HepG2 (cell line): ENCODE results near the gene BIRC6. TPM values are rescaled to one million over a fixed set of nuclear protein-coding genes. Genes with fewer than 3 reads are reported as not detected.

Experiments
- ATAC-seq: fragments of 200-7000 bp; cut with Tn5 transposase; 3 replicates; pipeline ENCODE4 v1.9.1; 2020; ENCODE audit warnings: mild to moderate bottlenecking, moderate library complexity
- BruUV-seq: library from RNA; stranded (reverse); fragments of 400-500 nt; replicated peaks from 2 replicates; lab custom pipeline; 2021; lab: Mats Ljungman, UMichigan
- CTCF ChIA-PET: fragments of 300-600 bp; formaldehyde crosslinking; extraction: SDS; loops from one replicate; lab custom pipeline; 2021; ENCODE audit warnings: low total read pairs, inconsistent platforms, low intra/inter-chr PET ratio; lab: Yijun Ruan, JAX
- POLR2A ChIA-PET: fragments of 350-600 bp; sonication (Branson Sonifier 250); formaldehyde crosslinking; loops from one replicate; lab custom pipeline; 2020; ENCODE audit warnings: antibody characterized with exemption, inconsistent platforms; lab: Yijun Ruan, JAX
- DNase-seq: peaks from one replicate; pipeline ENCODE4 v3.0.0-alpha.2; 2015; ENCODE audit warnings: low spot score
- FAIRE-seq: peaks from 3 replicates; lab custom pipeline; 2011; peaks lifted over from hg19 to GRCh38; lab: Jason Lieb, UNC
- H2AFZ ChIP-seq: one replicate; pipeline ENCODE4 v1.6.1; 2011; ENCODE audit warnings: low read length, inconsistent platforms
- H3K27ac ChIP-seq: fragments of 300-600 bp; 3 replicates; pipeline ENCODE4 v1.8.0; 2011; ENCODE audit warnings: mixed run types, mild to moderate bottlenecking, mixed read lengths, low read length, inconsistent platforms; ENCODE audit not compliant: insufficient read depth; ENCODE audit errors: extremely low read length
- H3K27me3 ChIP-seq, 2 experiments: fragments of 200-600 bp in 1 of 2; 2 replicates in 1 of 2; 3 replicates in 1 of 2; pipeline versions ENCODE4 v1.6.0 to v1.8.0; 2011; ENCODE audit warnings: low read length in 2 of 2, mild to moderate bottlenecking in 2 of 2, moderate library complexity in 2 of 2, inconsistent platforms in 1 of 2; ENCODE audit not compliant: insufficient read depth in 2 of 2, control insufficient read depth in 1 of 2
- H3K36me3 ChIP-seq, 2 experiments: fragments of 200-600 bp in 1 of 2; replicated peaks in 1 of 2; 2 replicates in 1 of 2; 3 replicates in 1 of 2; pipeline versions ENCODE4 v1.5.1 to v1.8.0; 2011; ENCODE audit warnings: low read length in 2 of 2, inconsistent platforms in 1 of 2; ENCODE audit not compliant: insufficient read depth in 2 of 2, control insufficient read depth in 1 of 2
- H3K4me1 ChIP-seq: 2 replicates; pipeline ENCODE4 v1.5.1; 2012; ENCODE audit warnings: low read length, inconsistent platforms; ENCODE audit not compliant: insufficient read depth
- H3K4me2 ChIP-seq: 2 replicates; pipeline ENCODE4 v1.6.0; 2011; ENCODE audit warnings: low read depth, low read length, inconsistent platforms
- H3K4me3 ChIP-seq, 3 experiments: fragments of 200-600 bp in 1 of 3; sonication (generic), shearing (Covaris generic) in 1 of 3; replicated peaks in 1 of 3; 2 replicates each; pipeline ENCODE4 v1.5.1; 2011 to 2016; ENCODE audit warnings: low read length in 3 of 3, inconsistent platforms in 2 of 3, low read depth in 2 of 3, mild to moderate bottlenecking in 2 of 3, control low read depth in 1 of 3, mixed read lengths in 1 of 3; ENCODE audit not compliant: insufficient read depth in 1 of 3
- H3K79me2 ChIP-seq: one replicate; pipeline ENCODE4 v1.6.1; 2011; ENCODE audit warnings: low read length, inconsistent platforms; ENCODE audit not compliant: insufficient read depth
- H3K9ac ChIP-seq: 2 replicates; pipeline ENCODE4 v1.6.0; 2011; ENCODE audit warnings: mild to moderate bottlenecking, low read depth, low read length, inconsistent platforms; ENCODE audit not compliant: insufficient read depth
- H3K9me3 ChIP-seq: 2 replicates; pipeline ENCODE4 v1.5.1; 2012; ENCODE audit warnings: mild to moderate bottlenecking, low read length
- H4K20me1 ChIP-seq: 2 replicates; pipeline ENCODE4 v1.6.0; 2011; ENCODE audit warnings: inconsistent platforms, mild to moderate bottlenecking, low read length, moderate library complexity; ENCODE audit not compliant: insufficient read depth
- ETS1 ChIP-seq: sonication (generic); formaldehyde crosslinking; IDR thresholded peaks from 2 replicates; pipeline ENCODE4 v1.4.0; 2020; ENCODE audit warnings: missing genetic modification reagents
- FLYWCH1 ChIP-seq: sonication (generic); formaldehyde crosslinking; IDR thresholded peaks from 2 replicates; pipeline ENCODE4 v1.8.1; 2023; ENCODE audit warnings: mild to moderate bottlenecking, missing genetic modification reagents
- HOXA3 ChIP-seq: sonication (generic); formaldehyde crosslinking; IDR thresholded peaks from 2 replicates; pipeline ENCODE4 v1.5.0; 2020; ENCODE audit warnings: missing genetic modification reagents
- HOXA5 ChIP-seq: sonication (generic); formaldehyde crosslinking; IDR thresholded peaks from 2 replicates; pipeline ENCODE4 v1.4.0; 2020; ENCODE audit warnings: missing genetic modification reagents
- NCOA2 ChIP-seq: sonication (generic); formaldehyde crosslinking; IDR thresholded peaks from 2 replicates; pipeline ENCODE4 v1.8.0; 2022; ENCODE audit warnings: inconsistent platforms
- RFX3 ChIP-seq: IDR thresholded peaks from 2 replicates; pipeline ENCODE4 v1.6.1; 2016; ENCODE audit warnings: missing biosample characterization, missing genetic modification reagents
- ZBTB7A ChIP-seq: sonication (generic); formaldehyde crosslinking; IDR thresholded peaks from 2 replicates; pipeline ENCODE4 v1.8.0; 2022; ENCODE audit warnings: mild to moderate bottlenecking, missing genetic modification reagents
- ZEB1 ChIP-seq: IDR thresholded peaks from 2 replicates; pipeline ENCODE4 v1.6.1; 2012; ENCODE audit warnings: mild to moderate bottlenecking, low read depth, inconsistent platforms; ENCODE audit not compliant: insufficient replicate concordance
- ZFP91 ChIP-seq: sonication (generic); formaldehyde crosslinking; IDR thresholded peaks from 2 replicates; pipeline ENCODE4 v1.9.0; 2022; ENCODE audit warnings: missing genetic modification reagents, mild to moderate bottlenecking, borderline replicate concordance
- ZFYVE20 ChIP-seq: sonication (generic); formaldehyde crosslinking; IDR thresholded peaks from 2 replicates; pipeline ENCODE4 v1.8.0; 2023; ENCODE audit warnings: low read depth, mild to moderate bottlenecking, moderate library complexity, missing genetic modification reagents, borderline replicate concordance
- ZNF337 ChIP-seq: sonication (generic); formaldehyde crosslinking; IDR thresholded peaks from 2 replicates; pipeline ENCODE4 v1.5.1; 2020; ENCODE audit warnings: missing genetic modification reagents, low read depth, mild to moderate bottlenecking, borderline replicate concordance
- ZNF460 ChIP-seq: sonication (generic); formaldehyde crosslinking; IDR thresholded peaks from 2 replicates; pipeline ENCODE4 v1.5.1; 2020; ENCODE audit warnings: missing genetic modification reagents, mild to moderate bottlenecking, borderline replicate concordance
- ZNF773 ChIP-seq: sonication (generic); formaldehyde crosslinking; IDR thresholded peaks from 2 replicates; pipeline ENCODE4 v1.4.0; 2020; ENCODE audit warnings: missing genetic modification reagents, borderline replicate concordance
- ZNF775 ChIP-seq: sonication (generic); formaldehyde crosslinking; IDR thresholded peaks from 2 replicates; pipeline ENCODE4 v1.4.0; 2020; ENCODE audit warnings: missing genetic modification reagents, mild to moderate bottlenecking, moderate library complexity, borderline replicate concordance
- WGBS: methylation state at CpG from one replicate; pipeline ENCODE4 v1.1.6; 2017; ENCODE audit warnings: low lambda C conversion rate; 5-methylcytosine and 5-hydroxymethylcytosine counted together
- in situ Hi-C: cut with HindIII; loops from 2 replicates; pipeline ENCODE4 v1.10.0; 2017; ENCODE audit warnings: low pct_unique_long_range_greater_than_20kb; ENCODE audit not compliant: extremely low pct_ligation_motif_present
- intact Hi-C: fragments of 100-400 bp; cut with micrococcal nuclease; formaldehyde crosslinking; loops from one replicate; pipeline ENCODE4 v1.10.0; 2022; ENCODE audit not compliant: unreplicated experiment
- polyA plus RNA-seq, 8 experiments: library from polyadenylated mRNA; depleted of rRNA in 3 of 8; stranded (reverse) in 7 of 8; unstranded in 1 of 8; fragments of >200 nt; fragmentation: Illumina TruSeq in 4 of 8; extraction: Trizol in 4 of 8; gene quantifications; 2 replicates each; pipeline versions ENCODE4 v1.2.1 to v1.2.3, GENCODE V29; 2011 to 2016; ENCODE audit warnings: low read depth in 4 of 8, missing spikeins in 1 of 8, mixed read lengths in 1 of 8; ENCODE audit not compliant: insufficient read depth in 1 of 8
- total RNA-seq, 5 experiments: library from RNA; depleted of rRNA; stranded (reverse); fragments of >200 nt; fragmentation: Illumina TruSeq; extraction: Trizol; gene quantifications; 2 replicates each; pipeline ENCODE4 v1.2.3, GENCODE V29; 2016; ENCODE audit warnings: low read depth in 1 of 5
- TF ChIP-seq, protein P1 (sequence below): IDR thresholded peaks from 2 replicates; pipeline ENCODE4 v1.6.1; 2012; ENCODE audit warnings: low read length, improper control_type of control experiment
- TF ChIP-seq, protein P2 (sequence below): fragments of 450-650 bp; IDR thresholded peaks from 2 replicates; pipeline ENCODE4 v1.6.1; 2016

BIRC6 gene
- total and polyA plus RNA-seq, 2 of the 13 experiments (the other 11 are each of a cell fraction or from before 2014, with no cell fraction given), result 65.6 to 120 TPM

GRCh38 chr2:32562906-32563305 lies 206.1 kb downstream of the BIRC6 start:
- no peak overlapping the region for H3K9ac ChIP-seq
- H3K27ac ChIP-seq, result no peak overlapping the region
- FAIRE-seq, result no peak
- peaks cover 8 to 43% of the 10 kb centered on the region in 2 experiments; a peak in 4 of 5 replicates for H3K36me3 ChIP-seq
- BruUV-seq, result no TSS peak
- CTCF ChIA-PET, result no interaction called here
- POLR2A ChIA-PET, result no interaction called here
- ATAC-seq, result no peak
- H3K4me1 ChIP-seq, result no peaks in the 10 kb centered on the region
- no peak overlapping the region for H2AFZ ChIP-seq
- no peak overlapping the region for H3K4me2 ChIP-seq
- peaks cover 19% of the 10 kb centered on the region for H3K9me3 ChIP-seq
- in situ Hi-C loops, result no loop called here
- H3K4me3 ChIP-seq, result no peak overlapping the region
- H3K27me3 ChIP-seq, result no peaks in the 10 kb centered on the region
- H3K79me2 ChIP-seq, result no peaks in the 10 kb centered on the region
- DNase-seq, result no peak
- WGBS, result 99% methylated on average over 4 of the region's 4 CpGs
- intact Hi-C loops, result no loop called here
- TF ChIP-seq ZNF775 (CRISPR knock-in tag) (no peak), ETS1 (CRISPR knock-in tag) (no peak), HOXA5 (CRISPR knock-in tag) (no peak), ZNF460 (CRISPR knock-in tag) (no peak), ZEB1 (no peak), ZBTB7A (CRISPR knock-in tag) (no peak), HOXA3 (no peak), ZFYVE20 (CRISPR knock-in tag) (no peak), ZNF773 (CRISPR knock-in tag) (no peak), NCOA2 (no peak), FLYWCH1 (no peak), RFX3 (CRISPR knock-in tag) (no peak), ZFP91 (CRISPR knock-in tag) (no peak), ZNF337 (CRISPR knock-in tag) (no peak)
- TF ChIP-seq, protein P1, sequence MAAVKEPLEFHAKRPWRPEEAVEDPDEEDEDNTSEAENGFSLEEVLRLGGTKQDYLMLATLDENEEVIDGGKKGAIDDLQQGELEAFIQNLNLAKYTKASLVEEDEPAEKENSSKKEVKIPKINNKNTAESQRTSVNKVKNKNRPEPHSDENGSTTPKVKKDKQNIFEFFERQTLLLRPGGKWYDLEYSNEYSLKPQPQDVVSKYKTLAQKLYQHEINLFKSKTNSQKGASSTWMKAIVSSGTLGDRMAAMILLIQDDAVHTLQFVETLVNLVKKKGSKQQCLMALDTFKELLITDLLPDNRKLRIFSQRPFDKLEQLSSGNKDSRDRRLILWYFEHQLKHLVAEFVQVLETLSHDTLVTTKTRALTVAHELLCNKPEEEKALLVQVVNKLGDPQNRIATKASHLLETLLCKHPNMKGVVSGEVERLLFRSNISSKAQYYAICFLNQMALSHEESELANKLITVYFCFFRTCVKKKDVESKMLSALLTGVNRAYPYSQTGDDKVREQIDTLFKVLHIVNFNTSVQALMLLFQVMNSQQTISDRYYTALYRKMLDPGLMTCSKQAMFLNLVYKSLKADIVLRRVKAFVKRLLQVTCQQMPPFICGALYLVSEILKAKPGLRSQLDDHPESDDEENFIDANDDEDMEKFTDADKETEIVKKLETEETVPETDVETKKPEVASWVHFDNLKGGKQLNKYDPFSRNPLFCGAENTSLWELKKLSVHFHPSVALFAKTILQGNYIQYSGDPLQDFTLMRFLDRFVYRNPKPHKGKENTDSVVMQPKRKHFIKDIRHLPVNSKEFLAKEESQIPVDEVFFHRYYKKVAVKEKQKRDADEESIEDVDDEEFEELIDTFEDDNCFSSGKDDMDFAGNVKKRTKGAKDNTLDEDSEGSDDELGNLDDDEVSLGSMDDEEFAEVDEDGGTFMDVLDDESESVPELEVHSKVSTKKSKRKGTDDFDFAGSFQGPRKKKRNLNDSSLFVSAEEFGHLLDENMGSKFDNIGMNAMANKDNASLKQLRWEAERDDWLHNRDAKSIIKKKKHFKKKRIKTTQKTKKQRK, result no peak
- TF ChIP-seq, protein P2, sequence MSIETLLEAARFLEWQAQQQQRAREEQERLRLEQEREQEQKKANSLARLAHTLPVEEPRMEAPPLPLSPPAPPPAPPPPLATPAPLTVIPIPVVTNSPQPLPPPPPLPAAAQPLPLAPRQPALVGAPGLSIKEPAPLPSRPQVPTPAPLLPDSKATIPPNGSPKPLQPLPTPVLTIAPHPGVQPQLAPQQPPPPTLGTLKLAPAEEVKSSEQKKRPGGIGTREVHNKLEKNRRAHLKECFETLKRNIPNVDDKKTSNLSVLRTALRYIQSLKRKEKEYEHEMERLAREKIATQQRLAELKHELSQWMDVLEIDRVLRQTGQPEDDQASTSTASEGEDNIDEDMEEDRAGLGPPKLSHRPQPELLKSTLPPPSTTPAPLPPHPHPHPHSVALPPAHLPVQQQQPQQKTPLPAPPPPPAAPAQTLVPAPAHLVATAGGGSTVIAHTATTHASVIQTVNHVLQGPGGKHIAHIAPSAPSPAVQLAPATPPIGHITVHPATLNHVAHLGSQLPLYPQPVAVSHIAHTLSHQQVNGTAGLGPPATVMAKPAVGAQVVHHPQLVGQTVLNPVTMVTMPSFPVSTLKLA, result no peak
- no peaks in the 10 kb centered on the region for H4K20me1 ChIP-seq
